GM21360 (cell line): Measurements from ENCODE around the gene TBC1D21.
"Not testable (repeated sequence)": the region's sequence is repeated elsewhere in the genome, so short reads cannot be mapped to it uniquely, and the experiment has no call there.

Experiments
- ATAC-seq: cut with Tn5 transposase; IDR thresholded peaks from one replicate; pipeline ENCODE4 v1.9.1; 2021; ENCODE audit warnings: mild to moderate bottlenecking, moderate library complexity; ENCODE audit not compliant: unreplicated experiment

Gene TBC1D21

DNA sequence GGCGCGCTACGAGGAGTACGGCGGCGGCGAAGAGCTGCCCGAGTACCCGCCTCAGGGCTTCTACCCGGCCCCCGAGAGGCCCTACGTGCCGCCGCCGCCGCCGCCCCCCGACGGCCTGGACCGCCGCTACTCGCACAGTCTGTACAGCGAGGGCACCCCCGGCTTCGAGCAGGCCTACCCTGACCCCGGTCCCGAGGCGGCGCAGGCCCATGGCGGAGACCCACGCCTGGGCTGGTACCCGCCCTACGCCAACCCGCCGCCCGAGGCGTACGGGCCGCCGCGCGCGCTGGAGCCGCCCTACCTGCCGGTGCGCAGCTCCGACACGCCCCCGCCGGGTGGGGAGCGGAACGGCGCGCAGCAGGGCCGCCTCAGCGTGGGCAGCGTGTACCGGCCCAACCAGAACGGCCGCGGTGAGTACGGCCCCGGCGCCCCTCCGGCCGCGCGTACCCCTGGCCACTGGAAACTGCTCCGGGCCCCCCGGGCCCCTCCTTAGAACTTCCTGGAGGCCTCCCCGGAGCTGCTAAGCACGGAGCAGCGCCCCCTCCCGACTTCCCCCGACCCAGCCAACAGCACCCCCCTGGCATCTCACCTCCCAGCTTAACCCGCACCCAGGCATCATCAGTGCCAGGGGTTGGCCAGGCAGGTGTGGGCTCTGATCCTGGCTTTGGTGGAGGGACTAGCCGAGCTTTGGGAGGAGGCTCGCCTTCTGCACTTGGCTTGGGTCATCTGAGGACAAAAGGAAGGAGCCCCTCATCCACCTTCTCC lies 54.3 kb downstream of the TBC1D21 start:
- ATAC-seq, result no peak

DNA sequence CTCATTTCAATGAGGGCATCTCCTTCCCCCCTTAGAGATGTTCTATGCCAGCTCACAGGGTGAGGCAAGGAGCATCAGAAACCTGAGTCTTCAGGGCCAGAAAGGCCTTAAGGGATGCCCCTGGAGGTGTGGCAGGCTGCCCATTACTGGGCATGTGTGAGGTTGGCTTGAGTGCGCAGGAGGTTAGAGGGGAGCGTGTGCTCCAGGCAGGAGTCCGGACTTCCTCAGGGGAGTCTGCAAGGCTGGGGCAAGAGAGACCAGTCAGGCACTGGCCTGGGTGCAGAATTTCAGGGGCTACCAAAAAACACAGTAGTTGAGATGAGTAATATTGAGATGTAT lies 54.8 kb downstream of the TBC1D21 start:
- no peak for ATAC-seq

DNA sequence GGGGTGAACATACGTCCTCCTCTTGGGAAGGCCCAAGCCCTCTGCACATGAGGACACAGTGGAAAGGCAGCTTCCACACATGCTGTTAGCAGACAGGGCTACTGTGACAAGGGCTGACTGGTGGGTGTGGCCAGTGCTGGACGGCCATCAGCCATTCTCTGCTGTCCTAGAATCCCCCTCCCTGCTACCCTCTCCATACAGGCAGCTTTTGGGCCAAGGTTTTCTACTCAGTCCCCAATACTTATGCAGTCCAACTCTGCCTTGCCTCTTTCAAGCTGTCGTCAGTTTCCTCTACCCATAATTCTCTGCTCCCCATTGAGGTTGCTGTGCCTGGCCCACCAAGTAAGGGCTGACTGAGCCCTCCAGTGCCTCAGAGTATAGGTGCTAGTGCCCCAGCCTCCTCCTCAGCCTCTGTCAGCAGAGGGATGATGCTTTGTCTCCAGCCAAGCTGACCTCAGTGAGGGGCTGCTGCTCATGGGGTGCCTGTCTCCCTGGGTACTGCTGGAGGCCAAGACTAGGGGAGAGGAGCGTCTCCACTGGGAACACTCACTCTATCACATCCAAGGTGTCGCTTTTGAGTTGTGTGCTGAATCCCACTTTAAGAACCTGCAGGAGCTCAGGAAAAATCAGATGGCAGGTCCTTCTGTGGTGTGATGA lies 55.7 kb downstream of the TBC1D21 start:
- ATAC-seq, result no peak

DNA sequence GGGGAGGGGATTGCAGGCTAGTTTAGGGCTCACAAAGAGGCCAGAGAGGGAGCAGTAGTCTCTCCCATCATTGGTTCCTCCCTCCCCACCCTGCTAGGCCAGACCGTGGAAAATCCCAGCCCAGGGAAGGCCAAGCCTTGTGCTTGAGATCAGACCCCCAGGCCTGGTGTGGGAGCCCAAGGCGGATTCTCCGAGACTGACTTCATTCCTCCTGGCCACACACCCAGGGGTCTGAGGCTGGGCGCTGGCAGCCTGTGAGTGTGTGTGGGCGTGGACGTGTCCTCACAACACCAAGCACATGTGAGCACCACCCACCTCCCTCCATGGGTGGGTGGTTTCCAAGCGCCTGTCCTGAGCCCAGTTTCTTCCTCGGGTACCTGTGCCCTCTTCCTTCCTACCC lies 57.0 kb downstream of the TBC1D21 start:
- no peak for ATAC-seq

DNA sequence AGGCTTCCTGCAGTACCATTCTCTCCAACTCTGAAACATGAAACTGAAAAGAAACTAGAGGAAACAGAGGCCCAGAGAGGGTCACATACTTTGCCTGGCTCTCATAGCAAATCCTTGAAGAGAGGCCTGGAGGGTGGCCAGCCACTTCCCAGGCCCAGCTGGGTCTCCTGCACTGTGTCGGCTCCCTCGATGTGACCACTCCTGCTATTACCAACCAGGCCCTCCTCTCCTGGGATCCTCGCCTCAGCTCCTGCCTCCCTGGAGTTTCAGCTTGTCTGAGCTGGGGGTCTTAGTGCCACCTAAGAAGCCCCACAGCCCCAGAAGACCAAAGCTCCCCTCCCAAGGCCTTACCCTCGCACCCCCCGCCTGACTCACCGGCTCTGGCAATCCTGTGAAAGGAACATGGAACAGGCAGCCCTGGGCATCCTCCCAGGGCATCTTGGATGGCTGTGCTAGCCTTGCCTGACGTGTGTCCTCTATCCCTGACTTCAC lies 57.5 kb downstream of the TBC1D21 start:
- ATAC-seq, result no peak

DNA sequence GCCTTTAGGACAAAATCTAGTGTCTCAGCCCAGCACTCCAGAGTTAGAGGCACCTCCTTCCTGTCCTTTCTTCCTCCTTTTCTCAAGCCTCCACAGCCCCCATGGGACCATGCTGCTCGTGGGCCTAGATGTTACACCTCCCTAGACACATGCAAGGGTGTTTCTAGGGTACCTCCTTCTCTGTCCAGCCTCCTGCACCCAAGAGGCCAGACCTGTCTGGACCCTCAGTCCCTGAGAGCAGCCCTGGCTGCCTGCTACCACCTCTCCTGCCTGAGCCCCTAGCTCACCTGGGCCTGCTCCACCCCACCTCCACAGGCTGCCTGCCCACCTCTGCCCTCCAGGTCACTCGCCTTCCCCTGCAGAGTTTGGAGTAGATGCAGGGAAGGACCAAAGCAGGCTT lies 58.1 kb downstream of the TBC1D21 start:
- ATAC-seq, result no peak

DNA sequence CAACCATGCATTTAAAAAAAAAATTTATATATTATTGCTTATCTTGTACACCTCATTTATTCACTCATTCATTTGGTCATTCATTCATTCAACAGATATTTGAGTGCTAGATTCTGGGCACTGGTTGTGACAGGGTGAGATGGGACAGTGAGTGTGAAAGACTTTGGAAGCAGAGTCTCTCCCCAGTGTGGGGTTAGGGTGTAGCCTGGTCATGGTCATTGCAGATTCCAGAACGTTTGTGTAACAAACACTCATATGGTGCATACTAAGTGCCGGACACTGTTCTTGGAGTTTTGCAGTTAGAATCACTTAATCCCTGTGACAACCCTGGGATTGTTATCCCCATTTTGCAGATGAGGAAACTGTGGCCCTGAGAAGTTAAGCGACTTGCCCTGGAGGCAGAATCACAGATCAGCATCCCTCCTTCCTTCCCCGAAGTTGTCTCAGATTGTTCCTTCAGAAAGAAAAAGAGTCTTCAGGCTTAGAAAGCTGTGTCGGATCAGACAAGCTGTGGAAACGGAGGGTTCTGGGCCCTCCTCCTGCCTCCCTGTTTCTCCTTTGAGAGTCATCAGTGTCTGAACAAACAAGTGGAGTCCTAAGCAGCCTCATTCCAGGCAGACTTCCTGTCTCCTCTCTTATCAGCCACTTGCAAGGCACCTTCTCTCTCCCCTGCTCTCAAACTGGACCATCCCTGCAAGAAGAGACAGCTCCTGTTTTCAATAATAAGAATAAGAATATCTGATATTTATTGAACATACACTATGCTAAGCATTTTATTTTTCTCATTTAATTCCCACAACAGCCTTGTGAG lies 59.2 kb downstream of the TBC1D21 start:
- no peak for ATAC-seq

DNA sequence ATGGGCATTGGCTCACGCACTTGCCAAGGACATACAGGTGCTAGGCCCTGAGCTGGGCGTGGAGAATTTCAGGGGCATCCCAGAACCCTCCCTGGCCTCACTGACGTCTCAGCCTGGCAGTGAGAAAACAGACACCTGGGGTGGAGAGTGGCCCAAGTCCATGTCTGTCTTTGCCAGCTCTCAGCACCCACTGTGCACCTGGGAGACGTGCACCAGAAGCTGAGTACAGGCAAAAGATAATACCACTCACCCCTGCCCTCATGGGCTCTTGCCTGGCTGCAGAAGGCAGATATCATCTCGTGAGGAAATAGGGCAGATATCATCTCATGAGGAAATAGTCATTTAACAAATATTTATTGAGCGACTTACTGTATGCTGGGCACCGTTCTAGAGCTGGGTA lies 60.9 kb downstream of the TBC1D21 start:
- no peak for ATAC-seq

DNA sequence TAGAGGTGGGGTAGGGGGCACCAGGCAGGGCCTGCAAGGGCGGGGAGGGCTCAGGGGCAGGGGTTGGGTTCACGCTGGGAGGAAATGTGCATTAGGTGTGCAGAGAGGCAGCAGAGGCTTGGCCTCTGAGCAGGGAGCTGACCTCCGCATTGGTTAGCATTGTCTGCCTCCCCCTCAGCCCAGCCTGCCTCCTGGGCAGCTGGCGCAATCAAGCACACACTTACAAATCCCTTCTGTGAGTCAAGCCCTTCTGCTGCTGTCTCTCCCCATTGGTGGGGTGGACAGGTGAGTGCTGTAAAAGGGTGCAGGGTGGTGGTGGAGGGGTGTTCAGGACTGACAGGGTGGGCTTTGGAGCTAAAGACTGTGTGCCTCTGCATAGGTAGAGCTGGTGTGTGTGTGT lies 62.2 kb downstream of the TBC1D21 start:
- no peak for ATAC-seq

DNA sequence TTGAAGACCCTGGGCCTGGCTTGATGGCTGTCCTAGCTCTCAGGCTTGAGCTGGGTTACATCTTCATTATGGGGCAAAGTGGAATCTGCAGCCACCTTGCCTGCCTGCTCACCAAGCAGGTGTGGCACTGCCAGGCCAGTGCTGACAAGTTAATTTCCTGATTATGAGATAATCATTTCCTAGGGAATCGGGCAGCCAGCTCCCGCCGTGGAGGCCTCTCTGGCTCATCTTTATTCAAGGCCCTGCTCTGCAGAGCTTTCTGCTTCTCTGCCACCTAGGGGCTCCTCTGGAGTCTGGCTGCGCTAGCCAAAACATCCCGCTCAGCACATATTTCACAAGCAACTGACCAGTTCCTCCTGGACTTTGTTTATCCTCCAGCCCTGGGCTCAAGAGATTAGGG lies 62.8 kb downstream of the TBC1D21 start:
- no peak for ATAC-seq

DNA sequence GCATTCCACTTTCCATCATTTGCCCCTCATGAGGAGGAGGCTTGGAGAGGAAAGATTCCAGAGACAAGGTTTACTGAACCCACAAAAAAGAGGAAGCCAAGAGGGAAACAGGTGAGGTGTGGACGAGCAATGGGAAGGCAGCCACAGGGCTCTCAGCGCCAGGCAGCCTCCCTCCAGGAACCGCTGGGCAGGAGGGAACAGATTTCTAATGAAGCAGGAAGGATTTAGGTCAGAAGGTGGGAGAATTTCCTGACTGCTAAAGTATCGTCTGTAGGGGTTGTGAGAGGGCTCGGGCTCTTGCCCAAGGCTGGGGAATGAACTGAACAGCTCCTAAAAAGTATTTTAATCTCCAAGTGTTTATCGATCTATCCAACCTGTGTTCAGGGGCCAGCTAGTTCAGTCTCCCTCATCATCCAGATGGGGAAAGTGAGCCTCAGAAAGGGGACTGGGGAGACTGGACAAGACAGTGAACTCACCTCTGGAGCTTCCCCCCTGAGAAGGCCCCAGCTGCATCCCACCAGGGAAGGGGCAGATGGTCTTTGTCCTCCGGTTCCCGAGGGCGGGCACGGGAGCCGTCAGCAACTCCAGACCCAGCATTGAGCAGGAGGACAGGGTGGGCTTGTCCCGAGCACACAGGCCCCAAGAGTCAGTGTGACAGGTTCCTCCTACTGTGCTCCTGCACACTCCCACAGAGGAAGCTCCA lies 63.4 kb downstream of the TBC1D21 start:
- no peak for ATAC-seq

DNA sequence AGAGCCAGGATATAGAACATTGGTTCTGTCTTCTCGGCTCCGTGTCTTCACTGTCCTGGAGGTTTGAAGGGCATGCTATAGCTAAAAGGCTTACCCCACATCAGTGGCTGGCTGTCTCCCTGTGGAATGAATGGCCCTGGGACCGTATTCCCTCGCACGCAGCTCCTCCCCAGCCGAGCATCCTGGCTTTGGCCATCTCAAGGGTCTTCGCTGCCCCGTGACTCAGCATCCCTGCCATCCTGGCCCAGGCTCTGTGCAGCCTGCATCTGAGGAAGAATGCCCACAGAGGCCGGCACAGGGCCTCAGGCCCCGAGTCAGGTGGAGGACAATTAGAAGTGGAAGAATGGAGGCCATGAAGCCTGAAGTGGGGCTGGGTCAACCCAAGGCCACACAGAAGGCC lies 63.9 kb downstream of the TBC1D21 start:
- no peak for ATAC-seq

DNA sequence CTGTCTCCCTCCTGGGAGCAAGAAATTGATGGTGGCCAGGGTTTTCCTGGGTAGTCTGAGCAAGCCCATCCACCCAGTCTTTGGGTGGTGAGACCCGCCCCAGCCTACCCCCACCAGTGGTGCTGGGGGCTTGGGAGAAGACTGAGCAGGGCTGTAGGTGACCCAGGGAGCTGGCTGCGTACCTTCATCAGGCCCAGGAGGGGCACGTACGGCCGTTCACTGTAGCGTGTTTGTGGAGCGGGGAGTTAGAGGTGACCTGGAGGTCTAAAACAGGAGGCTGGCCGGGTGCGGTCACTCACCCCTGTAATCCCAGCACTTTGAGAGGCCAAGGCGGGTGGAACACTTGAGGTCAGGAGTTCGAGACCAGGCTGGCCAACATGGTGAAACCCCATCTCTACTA lies 64.4 kb downstream of the TBC1D21 start:
- no peak for ATAC-seq

DNA sequence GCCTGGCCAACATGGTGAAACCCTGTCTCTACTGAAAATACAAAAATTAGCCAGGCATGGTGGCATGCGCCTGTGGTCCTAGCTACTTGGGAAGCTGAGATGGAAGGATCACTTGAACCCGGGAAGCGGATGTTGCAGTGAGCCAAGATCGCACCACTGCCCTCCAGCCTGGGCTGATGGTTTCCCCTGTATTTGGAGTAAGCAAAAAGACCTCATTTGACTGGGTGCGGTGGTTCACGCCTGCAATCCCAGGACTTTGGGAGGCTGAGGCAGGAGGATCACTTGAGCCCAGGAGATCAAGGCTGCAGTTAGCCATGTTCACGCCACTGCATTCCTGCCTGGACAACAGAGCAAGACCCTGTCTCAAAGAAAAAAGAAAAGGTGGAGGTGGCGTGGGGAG lies 65.2 kb downstream of the TBC1D21 start:
- ATAC-seq, result not testable (repeated sequence)
